GM23338 (cell line): ENCODE results near the gene NFE2L1. TPM values are rescaled to one million over a fixed set of nuclear protein-coding genes. Genes with fewer than 3 reads are reported as not detected.

ENCODE experiments used
- ATAC-seq: fragments of 200-7000 bp; cut with Tn5 transposase; 3 replicates; pipeline ENCODE4 v1.9.1; 2020
- DNase-seq: peaks from one replicate; pipeline ENCODE4 v3.0.0-alpha.2; 2015; ENCODE audit warnings: low spot score
- H2AFZ ChIP-seq: fragments of 200-600 bp; sonication (generic); 2 replicates; pipeline ENCODE4 v1.8.0; 2016; ENCODE audit warnings: antibody characterized with exemption, mild to moderate bottlenecking, moderate library complexity
- H3F3A ChIP-seq: fragments of 200-600 bp; sonication (generic); replicated peaks from 2 replicates; pipeline ENCODE4 v1.8.0; 2017; ENCODE audit warnings: antibody characterized with exemption, mixed run types, low read depth
- H3K27ac ChIP-seq: fragments of 200-600 bp; sonication (generic); 2 replicates; pipeline ENCODE4 v1.6.1; 2016; ENCODE audit warnings: low read depth
- H3K27me3 ChIP-seq: fragments of 200-600 bp; sonication (generic); 2 replicates; pipeline ENCODE4 v1.8.0; 2016; ENCODE audit warnings: mild to moderate bottlenecking, mixed run types, moderate library complexity; ENCODE audit not compliant: insufficient read depth
- H3K36me3 ChIP-seq: fragments of 200-600 bp; sonication (generic); 2 replicates; pipeline ENCODE4 v1.8.0; 2016; ENCODE audit warnings: mild to moderate bottlenecking; ENCODE audit not compliant: insufficient read depth
- H3K4me1 ChIP-seq: fragments of 200-600 bp; sonication (generic); 2 replicates; pipeline ENCODE4 v1.8.0; 2016; ENCODE audit warnings: mild to moderate bottlenecking, moderate library complexity; ENCODE audit not compliant: insufficient read depth
- H3K4me2 ChIP-seq: fragments of 200-600 bp; sonication (generic); 2 replicates; pipeline ENCODE4 v1.7.1; 2017; ENCODE audit warnings: mixed run types
- H3K4me3 ChIP-seq: fragments of 200-600 bp; sonication (generic); 2 replicates; pipeline ENCODE4 v1.6.1; 2016; ENCODE audit warnings: mixed run types
- H3K79me2 ChIP-seq: fragments of 200-600 bp; sonication (generic); replicated peaks from 2 replicates; pipeline ENCODE4 v1.8.0; 2017; ENCODE audit warnings: mild to moderate bottlenecking; ENCODE audit not compliant: insufficient read depth
- H3K9me2 ChIP-seq: fragments of 200-600 bp; sonication (generic); 2 replicates; pipeline ENCODE4 v1.8.0; 2017; ENCODE audit not compliant: insufficient read depth
- H4K20me1 ChIP-seq: fragments of 200-600 bp; sonication (generic); replicated peaks from 2 replicates; pipeline ENCODE4 v1.8.0; 2017; ENCODE audit warnings: mild to moderate bottlenecking; ENCODE audit not compliant: insufficient read depth
- H3K27ac Mint-ChIP-seq: 2 replicates; pipeline ENCODE4 v1.8.0; 2020; ENCODE audit warnings: inconsistent platforms, mild to moderate bottlenecking, moderate library complexity, mixed read lengths
- H3K27me3 Mint-ChIP-seq: 3 replicates; pipeline ENCODE4 v1.8.0; 2022; ENCODE audit warnings: low read depth, mild to moderate bottlenecking, moderate library complexity, mixed read lengths, inconsistent platforms; ENCODE audit not compliant: insufficient read depth, poor library complexity
- H3K36me3 Mint-ChIP-seq: 3 replicates; pipeline ENCODE4 v1.8.0; 2021; ENCODE audit warnings: low read depth, mild to moderate bottlenecking, inconsistent platforms, moderate library complexity, mixed read lengths
- H3K4me1 Mint-ChIP-seq: 3 replicates; pipeline ENCODE4 v1.8.0; 2020; ENCODE audit warnings: mild to moderate bottlenecking, inconsistent platforms, mixed read lengths
- H3K4me3 Mint-ChIP-seq: 3 replicates; pipeline ENCODE4 v1.8.0; 2021; ENCODE audit warnings: moderate library complexity, mild to moderate bottlenecking, inconsistent platforms, mixed read lengths
- H3K9me3 Mint-ChIP-seq: 3 replicates; pipeline ENCODE4 v1.8.0; 2020; ENCODE audit warnings: moderate library complexity, mild to moderate bottlenecking, inconsistent platforms, mixed read lengths
- CREB1 ChIP-seq: fragments of 250-450 bp; sonication (Bioruptor Pico); IDR thresholded peaks from 2 replicates; pipeline ENCODE4 v1.5.0; 2020; ENCODE audit warnings: low read depth, mild to moderate bottlenecking, moderate library complexity
- CTCF ChIP-seq, 2 experiments: fragments of 200-600 bp in 1 of 2; sonication (generic) in 1 of 2; conservative IDR thresholded peaks; 2 replicates each; pipeline versions ENCODE4 v1.5.1 to v1.6.1; 2016 to 2017; ENCODE audit warnings: antibody characterized with exemption in 2 of 2, low read depth in 2 of 2, mild to moderate bottlenecking in 2 of 2, moderate library complexity in 1 of 2
- EZH2 ChIP-seq: fragments of 200-600 bp; sonication (generic); IDR thresholded peaks from one replicate; pipeline ENCODE4 v1.8.0; 2017; ENCODE audit warnings: antibody characterized with exemption, mild to moderate bottlenecking, low read depth; ENCODE audit not compliant: unreplicated experiment
- EZH2phosphoT487 ChIP-seq: fragments of 200-600 bp; sonication (generic); IDR thresholded peaks from one replicate; pipeline ENCODE4 v1.8.1; 2018; ENCODE audit warnings: antibody characterized with exemption; ENCODE audit not compliant: unreplicated experiment
- JUNB ChIP-seq: IDR thresholded peaks from one replicate; pipeline ENCODE4 v1.6.1; 2016; ENCODE audit warnings: antibody characterized with exemption; ENCODE audit not compliant: unreplicated experiment
- NANOG ChIP-seq: IDR thresholded peaks from 2 replicates; pipeline ENCODE4 v1.6.1; 2016; ENCODE audit warnings: antibody characterized with exemption, borderline replicate concordance
- POLR2AphosphoS5 ChIP-seq: IDR thresholded peaks from 2 replicates; pipeline ENCODE4 v1.6.1; 2016; ENCODE audit warnings: antibody characterized with exemption, low read depth
- STAT1 ChIP-seq: IDR thresholded peaks from one replicate; pipeline ENCODE4 v1.6.1; 2016; ENCODE audit warnings: antibody characterized with exemption; ENCODE audit not compliant: unreplicated experiment
- ZNF331 ChIP-seq: fragments of 250-450 bp; sonication (Bioruptor Pico); IDR thresholded peaks from 2 replicates; pipeline ENCODE4 v1.5.0; 2020; ENCODE audit warnings: low read depth, mild to moderate bottlenecking, moderate library complexity
- polyA plus RNA-seq: library from polyadenylated mRNA; unstranded; fragments of >200 nt; fragmentation: Nextera tagmentation; extraction: Ambion mirVana; gene quantifications from 2 replicates; pipeline ENCODE4 v1.2.1, GENCODE V29; 2016
- total RNA-seq: library from RNA; depleted of rRNA; stranded (reverse); fragments of >200 nt; shearing (Covaris generic); gene quantifications from 2 replicates; pipeline ENCODE4 v1.2.3, GENCODE V29; 2014

The NFE2L1 gene
- total and polyA plus RNA-seq, 2 experiments from 2014 or later: 39.9 to 138 TPM

- H3K4me1 ChIP-seq: peaks cover 21% of the 10 kb centered on the region
- Mint-ChIP-seq H3K4me1 (peaks cover 25% of the 10 kb centered on the region), H3K9me3 (no peaks in the 10 kb centered on the region), H3K27me3 (peaks cover 31% of the 10 kb centered on the region), H3K36me3 (no peaks in the 10 kb centered on the region), H3K27ac (no peak overlapping the region), H3K4me3 (peak overlapping the region; percentile 77)
- peak overlapping the region; percentile 83 for H3K4me3 ChIP-seq
- no peaks in the 10 kb centered on the region for H3K79me2 ChIP-seq
- no peaks in the 10 kb centered on the region for H3K9me2 ChIP-seq
- peaks cover 14% of the 10 kb centered on the region; the same call in 1 of the 2 replicates for H3F3A ChIP-seq
- ATAC-seq: no peak
- no peaks in the 10 kb centered on the region for H3K36me3 ChIP-seq
- no peak for TF ChIP-seq NANOG
- no peak for TF ChIP-seq ZNF331 (CRISPR knock-in tag)
- no peak for TF ChIP-seq EZH2phosphoT487
- H4K20me1 ChIP-seq: no peaks in the 10 kb centered on the region
- peaks cover 22% of the 10 kb centered on the region for H3K27me3 ChIP-seq
- H2AFZ ChIP-seq: peak overlapping the region; percentile 83
- DNase-seq: no peak
- no peak overlapping the region for H3K27ac ChIP-seq
- peak overlapping the region; percentile 99 for H3K4me2 ChIP-seq
Observed at GRCh38 chr17:48022901-48023300, 25.3 kb upstream of the NFE2L1 start.

- Histone ChIP-seq H3F3A (peaks cover 14% of the 10 kb centered on the region; the same call in 1 of the 2 replicates), H4K20me1 (no peaks in the 10 kb centered on the region), H3K36me3 (no peaks in the 10 kb centered on the region), H2AFZ (peak overlapping the region; percentile 97), H3K4me3 (peak overlapping the region; percentile 83), H3K27ac (no peak overlapping the region), H3K79me2 (no peaks in the 10 kb centered on the region), H3K27me3 (peaks cover 22% of the 10 kb centered on the region), H3K4me1 (peaks cover 21% of the 10 kb centered on the region), H3K9me2 (no peaks in the 10 kb centered on the region), H3K4me2 (peak overlapping the region; percentile 99)
- no peak for TF ChIP-seq NANOG
- peak in 1 of 2 experiments; percentile 29; a peak in 2 of 4 replicates for TF ChIP-seq CTCF (conservative IDR thresholded peaks at IDR 0.05; ENCODE audit: low read depth in 2 of 2)
- no peak for TF ChIP-seq CREB1 (CRISPR knock-in tag)
- TF ChIP-seq POLR2AphosphoS5: peak; percentile 83
- no peak for TF ChIP-seq JUNB
- TF ChIP-seq STAT1: no peak
- TF ChIP-seq EZH2: no peak
- ATAC-seq (peak; percentile 57), DNase-seq (peak; percentile 95)
- Mint-ChIP-seq H3K27me3 (peaks cover 34% of the 10 kb centered on the region), H3K27ac (no peak overlapping the region), H3K36me3 (no peaks in the 10 kb centered on the region), H3K9me3 (no peaks in the 10 kb centered on the region), H3K4me1 (peaks cover 25% of the 10 kb centered on the region), H3K4me3 (peak overlapping the region; percentile 77)
Observed at GRCh38 chr17:48023400-48024148, 24.6 kb upstream of the NFE2L1 start.
